NT2/D1 (cell line): ENCODE results near the gene PAH.

ENCODE experiments used
- SUZ12 ChIP-seq: IDR thresholded peaks from 2 replicates; pipeline ENCODE4 v1.6.1; 2011; ENCODE audit not compliant: insufficient read length, insufficient read depth; ENCODE audit errors: extremely low read depth
- YY1 ChIP-seq: IDR thresholded peaks from 2 replicates; pipeline ENCODE4 v1.6.1; 2011; ENCODE audit not compliant: insufficient read length, insufficient read depth
- ZNF274 ChIP-seq: IDR thresholded peaks from 2 replicates; pipeline ENCODE4 v1.6.1; 2011; ENCODE audit warnings: mild to moderate bottlenecking, low read depth, low read length

- TF ChIP-seq YY1 (no peak), SUZ12 (no peak), ZNF274 (no peak)
These were observed 117.8 kb downstream of the PAH start for GRCh38 chr12:102799229-102799628.
